Measurements from ENCODE around the gene PRSS50.

PRSS50 gene

GRCh38 chr3:46670000-46670890 lies 47.4 kb downstream of the PRSS50 start:
- DNase-seq (ENCODE audit: low read depth in 3 of 3), result no peak

- no peak for DNase-seq (ENCODE audit: low read depth in 3 of 3)
These were observed 48.3 kb downstream of the PRSS50 start for GRCh38 chr3:46669191-46669999.

GRCh38 chr3:46668591-46668990 lies 49.1 kb downstream of the PRSS50 start:
- no peak for DNase-seq (ENCODE audit: low read depth in 3 of 3)

GRCh38 chr3:46668116-46668515 lies 49.6 kb downstream of the PRSS50 start:
- no peak for DNase-seq (ENCODE audit: low read depth in 3 of 3)

- DNase-seq (ENCODE audit: low read depth in 3 of 3), result no peak
These were observed 50.0 kb downstream of the PRSS50 start for GRCh38 chr3:46667657-46668056.

GRCh38 chr3:46667061-46667621 lies 50.5 kb downstream of the PRSS50 start:
- DNase-seq (ENCODE audit: low read depth in 3 of 3), result no peak

- DNase-seq (ENCODE audit: low read depth in 3 of 3), result no peak
These were observed 51.2 kb downstream of the PRSS50 start for GRCh38 chr3:46666453-46666845.

GRCh38 chr3:46665763-46666452 lies 51.8 kb downstream of the PRSS50 start:
- DNase-seq (ENCODE audit: low read depth in 3 of 3), result no peak

GRCh38 chr3:46664971-46665762 lies 52.5 kb downstream of the PRSS50 start:
- no peak for DNase-seq (ENCODE audit: low read depth in 3 of 3)

GRCh38 chr3:46664188-46664970 lies 53.3 kb downstream of the PRSS50 start:
- no peak for DNase-seq (ENCODE audit: low read depth in 3 of 3)

- DNase-seq (ENCODE audit: low read depth in 3 of 3), result no peak
These were observed 54.0 kb downstream of the PRSS50 start for GRCh38 chr3:46663591-46664135.

- no peak for DNase-seq (ENCODE audit: low read depth in 3 of 3)
These were observed 54.7 kb downstream of the PRSS50 start for GRCh38 chr3:46662771-46663551.
